Type B pancreatic cell (in vitro differentiated cells): ENCODE measurements around the gene PAPLN. TPM values are rescaled to one million over a fixed set of nuclear protein-coding genes. Genes with fewer than 3 reads are reported as not detected.
A peak's percentile ranks its signal among the peaks of the same experiment; 100 is the strongest.

Source experiments
- DNase-seq: peaks from one replicate; pipeline ENCODE4 v3.0.0; 2021; ENCODE audit warnings: mixed read lengths; ENCODE audit not compliant: unreplicated experiment; ENCODE audit errors: extremely low spot score
- H3K27ac Mint-ChIP-seq: 2 replicates; pipeline ENCODE4 v1.8.0; 2021; ENCODE audit warnings: mild to moderate bottlenecking, mixed read lengths
- H3K27me3 Mint-ChIP-seq: 2 replicates; pipeline ENCODE4 v1.8.0; 2021; ENCODE audit warnings: mixed read lengths
- H3K36me3 Mint-ChIP-seq: 2 replicates; pipeline ENCODE4 v1.8.0; 2021; ENCODE audit warnings: mixed read lengths
- H3K4me1 Mint-ChIP-seq: one replicate; pipeline ENCODE4 v1.8.0; 2021; ENCODE audit warnings: mixed read lengths; ENCODE audit not compliant: unreplicated experiment
- H3K4me3 Mint-ChIP-seq: 2 replicates; pipeline ENCODE4 v1.8.0; 2021; ENCODE audit warnings: mild to moderate bottlenecking, mixed read lengths
- H3K9me3 Mint-ChIP-seq: 2 replicates; pipeline ENCODE4 v1.8.0; 2021; ENCODE audit warnings: mixed read lengths
- CTCF ChIP-seq: fragments of 200-600 bp; sonication (generic); conservative IDR thresholded peaks from 2 replicates; pipeline ENCODE4 v1.5.0; 2021; ENCODE audit warnings: antibody characterized with exemption, mild to moderate bottlenecking
- total RNA-seq: library from RNA; stranded (reverse); gene quantifications from 2 replicates; pipeline ENCODE4 v1.2.1, GENCODE V29; 2021; ENCODE audit warnings: low replicate concordance

The PAPLN gene
- total RNA-seq, 1 donor from 2014 or later = 0.99 TPM

GRCh38 chr14:73243341-73243740 is 6.0 kb downstream of the PAPLN start:
- Mint-ChIP-seq H3K27me3 (peaks cover 65% of the 10 kb centered on the region), H3K27ac (no peak overlapping the region), H3K4me3 (no peak overlapping the region), H3K4me1 (peaks cover 12% of the 10 kb centered on the region), H3K36me3 (no peaks in the 10 kb centered on the region), H3K9me3 (no peaks in the 10 kb centered on the region)
- DNase-seq = no peak
- no peak for TF ChIP-seq CTCF

DNA sequence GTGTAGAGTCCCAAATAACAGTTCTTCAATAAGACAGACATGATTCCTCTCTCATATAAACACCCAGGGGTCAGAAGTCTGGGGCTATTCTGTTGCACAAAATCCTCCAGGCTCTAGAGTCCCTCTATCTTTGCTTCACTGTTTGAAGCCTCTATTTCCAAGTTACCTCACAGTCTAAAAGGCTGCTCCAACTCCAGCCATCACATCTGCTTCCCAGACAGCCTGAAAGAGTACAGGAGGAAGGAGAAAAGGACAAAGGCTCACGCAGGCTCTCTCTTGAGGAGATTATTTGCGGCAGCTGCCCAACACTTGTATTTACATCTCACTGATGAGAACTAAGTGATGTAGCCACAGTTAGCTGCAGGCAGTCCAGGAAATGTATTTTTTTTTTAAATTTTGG is 6.4 kb downstream of the PAPLN start:
- H3K4me3 Mint-ChIP-seq = no peak overlapping the region
- no peak for TF ChIP-seq CTCF
- H3K9me3 Mint-ChIP-seq = no peaks in the 10 kb centered on the region
- peaks cover 8% of the 10 kb centered on the region for H3K4me1 Mint-ChIP-seq
- H3K27me3 Mint-ChIP-seq = peaks cover 61% of the 10 kb centered on the region
- DNase-seq = no peak
- no peak overlapping the region for H3K27ac Mint-ChIP-seq
- H3K36me3 Mint-ChIP-seq = no peaks in the 10 kb centered on the region

DNA sequence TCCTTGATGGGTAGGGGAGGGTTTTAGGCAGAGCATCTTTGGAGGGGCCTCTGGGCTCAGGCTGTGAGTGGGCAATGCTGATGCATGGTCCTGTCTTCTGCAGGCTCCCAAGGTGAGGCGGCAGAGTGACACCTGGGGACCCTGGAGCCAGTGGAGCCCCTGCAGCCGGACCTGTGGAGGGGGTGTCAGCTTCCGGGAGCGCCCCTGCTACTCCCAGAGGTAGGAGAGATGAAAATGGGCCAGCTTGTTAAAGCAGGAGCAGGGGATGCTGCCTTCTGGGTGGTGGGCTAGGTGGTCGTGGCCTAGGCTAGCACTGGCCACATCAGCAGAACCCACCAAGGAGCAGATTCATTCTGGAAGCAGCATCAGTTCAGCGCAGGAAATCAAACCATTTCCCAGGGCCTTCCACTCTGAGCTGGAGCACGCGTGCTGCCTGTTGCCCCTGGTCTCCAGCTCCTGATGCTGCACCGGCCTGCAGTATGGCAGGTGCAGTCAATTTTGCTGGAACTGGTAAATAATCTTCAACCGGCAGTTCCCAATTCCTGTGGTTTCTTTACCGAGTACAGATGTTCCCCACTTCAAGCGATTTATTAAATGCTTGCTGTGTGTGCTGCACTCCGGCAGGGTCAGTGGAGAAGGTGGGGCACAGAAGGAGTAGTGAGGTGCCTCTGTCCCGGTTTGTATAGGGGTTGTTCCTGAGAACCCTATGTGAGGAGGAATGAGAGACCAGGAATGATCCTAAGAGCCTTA is 7.4 kb downstream of the PAPLN start:
- DNase-seq = no peak
- peaks cover 53% of the 10 kb centered on the region for H3K27me3 Mint-ChIP-seq
- H3K4me1 Mint-ChIP-seq = no peaks in the 10 kb centered on the region
- no peak overlapping the region for H3K27ac Mint-ChIP-seq
- H3K36me3 Mint-ChIP-seq = no peaks in the 10 kb centered on the region
- no peak for TF ChIP-seq CTCF
- H3K4me3 Mint-ChIP-seq = peak overlapping the region; percentile 67
- no peaks in the 10 kb centered on the region for H3K9me3 Mint-ChIP-seq

GRCh38 chr14:73245480-73246325 is 8.4 kb downstream of the PAPLN start:
- H3K27me3 Mint-ChIP-seq = peaks cover 46% of the 10 kb centered on the region
- H3K27ac Mint-ChIP-seq = no peak overlapping the region
- no peaks in the 10 kb centered on the region for H3K36me3 Mint-ChIP-seq
- H3K4me3 Mint-ChIP-seq = peak overlapping the region; percentile 67
- H3K4me1 Mint-ChIP-seq = no peaks in the 10 kb centered on the region
- no peak for DNase-seq
- H3K9me3 Mint-ChIP-seq = no peaks in the 10 kb centered on the region
- no peak for TF ChIP-seq CTCF

DNA sequence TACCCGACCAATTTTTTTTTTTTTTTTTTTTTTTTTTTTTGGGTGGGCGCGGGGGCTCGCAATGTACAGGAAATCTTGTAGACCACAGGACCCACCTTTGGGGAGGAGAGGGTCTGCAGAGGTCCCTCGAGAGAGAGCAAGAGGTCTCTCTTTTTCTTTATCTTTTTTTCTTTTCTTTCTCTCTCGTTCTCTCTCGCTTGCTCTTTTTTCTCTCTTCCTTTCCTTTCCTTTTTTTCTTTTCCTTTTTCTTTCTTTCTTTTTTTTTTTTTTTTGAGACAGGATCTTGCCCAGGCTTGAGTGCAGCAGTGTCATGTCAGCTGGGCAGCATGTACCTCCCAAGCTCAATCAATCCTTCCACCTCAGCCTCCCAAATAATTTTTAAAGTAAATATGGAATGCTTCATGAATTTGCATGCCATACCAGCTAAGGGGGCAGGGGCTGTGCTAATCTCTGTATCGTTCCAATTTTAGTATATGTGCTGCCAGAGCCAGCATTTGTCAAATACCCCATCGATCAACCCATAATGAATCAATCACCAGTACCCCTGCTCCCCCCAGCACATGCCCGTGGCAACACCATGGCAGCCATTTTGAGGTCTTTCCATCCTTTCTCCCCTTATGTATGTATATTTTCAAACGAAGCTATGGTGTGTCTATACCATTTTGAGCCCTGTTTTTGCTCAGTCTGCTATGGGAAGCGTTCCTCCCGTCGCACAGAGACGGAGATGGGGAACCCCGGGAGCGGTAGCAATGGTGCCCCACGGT is 9.3 kb downstream of the PAPLN start:
- no peaks in the 10 kb centered on the region for H3K36me3 Mint-ChIP-seq
- no peak overlapping the region for H3K27ac Mint-ChIP-seq
- H3K9me3 Mint-ChIP-seq = no peaks in the 10 kb centered on the region
- H3K4me3 Mint-ChIP-seq = peak overlapping the region; percentile 58
- TF ChIP-seq CTCF = no peak
- no peaks in the 10 kb centered on the region for H3K4me1 Mint-ChIP-seq
- H3K27me3 Mint-ChIP-seq = peaks cover 37% of the 10 kb centered on the region
- DNase-seq = no peak
